Duodenal mucosa (tissue), 2 donors: ENCODE results near the gene GRID1.
A peak's percentile ranks its signal among the peaks of the same experiment; 100 is the strongest.

Experiments used
- H3K27ac ChIP-seq: one replicate; pipeline ENCODE4 v1.7.0; 2013; ENCODE audit warnings: low read depth, low read length
- H3K27me3 ChIP-seq, 2 donors: one replicate each; pipeline ENCODE4 v1.7.0; 2013; ENCODE audit warnings: low read length in 2 of 2, control low read depth in 1 of 2; ENCODE audit not compliant: insufficient read depth in 2 of 2, control insufficient read depth in 1 of 2
- H3K36me3 ChIP-seq, 2 donors: one replicate each; pipeline ENCODE4 v1.7.0; 2013; ENCODE audit warnings: low read length in 2 of 2, control low read depth in 1 of 2; ENCODE audit not compliant: insufficient read depth in 2 of 2, control insufficient read depth in 1 of 2
- H3K4me1 ChIP-seq, 2 donors: one replicate each; pipeline ENCODE4 v1.7.0; 2013; ENCODE audit warnings: low read length in 2 of 2, control low read depth in 1 of 2; ENCODE audit not compliant: insufficient read depth in 2 of 2, control insufficient read depth in 1 of 2
- H3K4me3 ChIP-seq, 2 donors: one replicate each; pipeline ENCODE4 v1.7.0; 2013; ENCODE audit warnings: low read length in 2 of 2, low read depth in 1 of 2
- H3K9ac ChIP-seq, 2 donors: one replicate each; pipeline ENCODE4 v1.7.0; 2013; ENCODE audit warnings: low read length in 2 of 2, low read depth in 1 of 2
- H3K9me3 ChIP-seq, 2 donors: one replicate each; pipeline ENCODE4 v1.7.0; 2013; ENCODE audit warnings: low read length in 2 of 2, control low read depth in 1 of 2; ENCODE audit not compliant: control insufficient read depth in 1 of 2

Gene GRID1

DNA sequence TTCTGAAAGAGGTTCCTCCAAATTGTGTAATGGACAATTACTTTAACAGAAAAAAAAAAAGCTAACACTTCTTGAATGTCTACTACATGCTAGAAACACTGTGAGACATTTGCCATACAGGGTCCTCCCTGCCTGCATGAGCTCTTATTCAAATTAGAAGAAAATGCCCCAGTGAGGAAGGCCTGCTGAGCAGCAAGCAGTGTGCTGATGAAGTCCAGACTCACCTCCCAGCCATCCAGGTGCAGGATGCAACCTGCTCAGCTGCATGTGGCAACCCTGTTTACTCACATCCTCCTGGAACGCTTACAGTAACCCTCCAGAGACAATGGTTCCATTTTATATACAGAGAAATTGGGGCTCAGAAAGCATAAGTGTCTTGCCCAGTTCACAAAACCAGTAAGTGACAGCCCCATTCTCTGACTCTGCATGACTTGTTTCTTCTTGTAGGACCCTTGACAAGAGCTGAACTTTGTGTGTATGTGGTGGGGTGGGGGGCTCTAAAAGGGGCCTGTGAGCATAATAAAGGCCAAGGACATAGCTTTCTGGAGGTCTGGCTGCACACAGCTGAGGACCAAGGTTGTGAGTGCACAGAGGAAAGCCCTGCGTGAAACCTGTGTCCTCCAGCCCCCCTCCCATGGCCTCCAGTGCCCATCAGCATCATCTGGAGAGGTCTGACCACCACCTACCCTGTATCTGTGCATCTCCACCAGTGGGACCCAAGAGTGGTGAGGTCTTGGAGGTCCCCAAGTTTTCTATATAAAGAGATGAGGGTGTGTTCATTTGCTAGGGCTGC, 387.8 kb downstream of the GRID1 start:
- H3K4me3 ChIP-seq, result no peak overlapping the region
- H3K27ac ChIP-seq, result no peak overlapping the region
- no peaks in the 10 kb centered on the region for H3K36me3 ChIP-seq
- H3K9ac ChIP-seq, result no peak overlapping the region
- H3K27me3 ChIP-seq, result no peaks in the 10 kb centered on the region
- H3K4me1 ChIP-seq, result no peaks in the 10 kb centered on the region
- H3K9me3 ChIP-seq, result no peaks in the 10 kb centered on the region

DNA sequence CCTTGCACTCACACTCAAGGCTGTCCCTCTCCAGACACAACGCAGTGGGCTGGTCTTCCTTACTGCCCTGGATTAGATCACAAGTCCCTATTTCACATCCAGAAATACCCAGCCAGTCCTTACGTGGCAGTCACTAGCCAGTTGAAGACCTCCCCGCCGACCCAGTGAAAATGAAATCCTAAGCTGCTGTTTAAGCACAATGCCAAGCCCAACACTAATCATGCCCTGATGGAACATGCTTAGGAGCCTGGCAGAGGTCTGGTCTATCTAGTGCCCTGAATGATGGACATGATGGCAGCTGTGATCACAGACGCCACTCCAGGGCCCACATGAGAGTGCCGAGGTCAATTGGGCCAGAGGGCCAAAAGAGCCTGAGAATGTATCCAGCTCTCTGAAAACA, 389.0 kb downstream of the GRID1 start:
- Histone ChIP-seq H3K36me3 (no peaks in the 10 kb centered on the region), H3K27ac (no peak overlapping the region), H3K9ac (no peak overlapping the region), H3K4me1 (no peaks in the 10 kb centered on the region), H3K9me3 (no peaks in the 10 kb centered on the region), H3K4me3 (no peak overlapping the region), H3K27me3 (no peaks in the 10 kb centered on the region)

DNA sequence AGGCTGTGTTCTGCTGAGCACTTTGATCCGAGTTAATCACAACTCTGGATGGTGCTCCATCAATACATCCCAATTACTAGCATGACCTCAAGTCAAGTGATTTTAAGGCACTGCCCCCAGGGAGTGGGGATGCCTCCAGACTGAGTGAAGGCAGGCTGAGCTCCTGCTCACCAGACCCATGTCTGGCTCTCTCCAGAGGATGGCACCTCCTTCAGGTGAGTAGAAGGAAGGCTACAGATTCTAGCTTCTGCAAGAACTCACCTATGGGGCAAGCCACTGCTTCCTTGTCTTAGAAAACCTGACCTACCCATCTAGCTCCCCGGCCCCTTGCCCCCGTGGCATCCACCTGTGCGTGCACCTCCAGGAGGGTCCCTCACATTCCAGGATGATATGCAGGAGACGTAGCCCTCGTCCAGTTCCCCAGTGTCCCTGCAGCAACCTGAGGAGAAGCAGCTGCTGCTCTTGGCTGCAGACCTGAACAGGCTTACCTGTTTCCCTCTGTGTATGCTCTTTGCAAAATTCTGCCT, 390.3 kb downstream of the GRID1 start:
- H3K36me3 ChIP-seq, result no peaks in the 10 kb centered on the region
- no peaks in the 10 kb centered on the region for H3K27me3 ChIP-seq
- no peaks in the 10 kb centered on the region for H3K4me1 ChIP-seq
- H3K9me3 ChIP-seq, result peaks cover 3% of the 10 kb centered on the region in 2 donors
- no peak overlapping the region for H3K27ac ChIP-seq
- no peak overlapping the region for H3K9ac ChIP-seq
- no peak overlapping the region for H3K4me3 ChIP-seq

DNA sequence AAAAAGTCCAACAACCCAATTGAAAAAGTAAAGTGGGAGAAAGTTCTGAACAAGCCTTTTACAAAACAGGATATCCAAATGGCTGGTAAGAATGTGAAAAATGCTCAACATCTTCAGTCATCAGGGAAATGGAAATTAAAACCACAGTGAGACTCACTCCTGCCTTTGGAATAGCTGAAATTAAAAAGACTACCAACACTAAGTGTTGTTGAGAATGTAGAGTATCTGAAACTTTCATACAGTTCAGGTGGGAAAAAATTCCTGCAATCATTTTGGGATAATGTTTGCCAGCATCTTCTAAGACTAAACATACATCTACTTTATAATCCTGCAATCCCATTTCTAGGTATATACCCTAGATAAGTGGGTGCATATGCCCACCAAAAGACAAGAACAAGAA, 395.1 kb downstream of the GRID1 start:
- no peak overlapping the region for H3K27ac ChIP-seq
- H3K27me3 ChIP-seq, result no peaks in the 10 kb centered on the region
- peaks cover 3% of the 10 kb centered on the region in 2 donors for H3K9me3 ChIP-seq
- no peaks in the 10 kb centered on the region for H3K36me3 ChIP-seq
- no peak overlapping the region for H3K4me3 ChIP-seq
- H3K9ac ChIP-seq, result no peak overlapping the region
- H3K4me1 ChIP-seq, result no peaks in the 10 kb centered on the region

DNA sequence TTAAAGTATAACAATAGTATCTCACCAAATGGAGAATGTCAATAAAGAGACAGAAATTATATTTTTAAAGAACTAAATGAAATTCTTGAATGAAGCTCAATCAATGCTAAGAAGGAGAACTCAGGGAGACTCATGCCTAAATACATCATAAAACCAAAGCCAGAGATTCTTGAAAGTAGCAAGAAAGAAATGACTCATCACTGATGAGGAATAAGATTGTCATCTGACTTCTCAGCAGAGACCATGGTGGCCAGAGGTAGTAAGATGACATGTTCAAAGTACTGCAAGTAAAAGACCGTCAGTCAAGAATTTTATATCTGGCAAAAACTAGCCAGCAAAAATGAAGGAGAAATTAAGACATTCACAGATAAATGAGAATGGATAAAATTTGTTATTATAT, 399.0 kb downstream of the GRID1 start:
- Histone ChIP-seq H3K4me3 (no peak overlapping the region), H3K27ac (no peak overlapping the region), H3K9ac (no peak overlapping the region), H3K27me3 (no peaks in the 10 kb centered on the region), H3K4me1 (no peaks in the 10 kb centered on the region), H3K36me3 (no peaks in the 10 kb centered on the region), H3K9me3 (peaks cover 3 to 4% of the 10 kb centered on the region in 2 donors)

DNA sequence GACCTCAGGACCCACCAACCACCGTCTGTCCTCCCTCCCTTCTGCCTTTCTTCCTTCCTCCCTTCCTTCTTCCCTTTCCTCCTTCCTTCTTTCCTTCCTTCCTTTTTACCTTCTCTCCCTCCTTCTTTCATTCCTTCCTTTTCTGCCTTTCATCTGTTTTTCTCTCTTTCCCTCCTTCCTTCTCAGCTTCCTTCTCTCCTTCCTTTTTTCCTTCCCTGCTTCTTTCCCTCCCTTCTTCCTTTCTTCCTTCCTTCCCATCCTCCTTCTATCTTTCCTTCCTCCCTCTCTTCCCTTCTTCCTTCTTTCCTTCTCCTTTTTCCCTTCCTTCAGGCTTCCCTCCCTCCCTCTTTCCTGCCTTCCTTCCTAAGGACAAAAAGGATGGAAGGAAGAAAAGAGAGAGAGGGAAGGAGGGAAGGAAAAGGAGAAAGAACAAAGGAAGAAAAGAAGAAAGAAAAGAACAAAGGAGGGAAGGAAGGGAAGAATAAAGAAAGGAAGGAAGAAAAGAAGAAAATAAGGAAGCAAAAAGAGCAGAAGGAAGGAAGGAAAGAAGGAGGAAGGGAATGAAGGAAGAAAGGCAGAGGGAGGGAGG, 405.0 kb downstream of the GRID1 start:
- H3K27ac ChIP-seq, result no peak overlapping the region
- no peaks in the 10 kb centered on the region for H3K27me3 ChIP-seq
- H3K4me1 ChIP-seq, result no peaks in the 10 kb centered on the region
- H3K4me3 ChIP-seq, result no peak overlapping the region
- H3K9ac ChIP-seq, result no peak overlapping the region
- H3K9me3 ChIP-seq, result peaks cover 0 to 1% of the 10 kb centered on the region in 2 donors
- no peaks in the 10 kb centered on the region for H3K36me3 ChIP-seq

DNA sequence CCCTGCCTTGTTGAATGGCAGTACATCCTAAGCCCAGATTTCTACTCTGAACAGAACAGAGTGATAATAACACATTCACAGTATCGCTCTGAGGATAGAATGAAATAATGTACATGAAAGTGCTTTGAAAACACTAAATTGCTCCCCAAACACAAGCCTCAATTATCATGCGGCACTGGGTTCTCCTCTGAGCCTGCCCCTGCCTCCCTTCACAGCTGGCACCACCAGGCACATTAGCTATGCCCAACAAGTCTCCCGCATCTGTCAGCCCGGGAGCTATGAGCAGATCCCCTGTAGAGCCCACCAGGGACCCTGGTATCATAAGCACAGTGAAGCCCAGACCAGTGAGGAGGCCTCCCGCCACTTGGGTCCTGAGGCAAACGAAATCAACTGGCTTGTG, 405.5 kb downstream of the GRID1 start:
- Histone ChIP-seq H3K27me3 (no peaks in the 10 kb centered on the region), H3K27ac (no peak overlapping the region), H3K9me3 (peaks cover 0 to 1% of the 10 kb centered on the region in 2 donors), H3K36me3 (no peaks in the 10 kb centered on the region), H3K9ac (no peak overlapping the region), H3K4me3 (no peak overlapping the region), H3K4me1 (no peaks in the 10 kb centered on the region)

DNA sequence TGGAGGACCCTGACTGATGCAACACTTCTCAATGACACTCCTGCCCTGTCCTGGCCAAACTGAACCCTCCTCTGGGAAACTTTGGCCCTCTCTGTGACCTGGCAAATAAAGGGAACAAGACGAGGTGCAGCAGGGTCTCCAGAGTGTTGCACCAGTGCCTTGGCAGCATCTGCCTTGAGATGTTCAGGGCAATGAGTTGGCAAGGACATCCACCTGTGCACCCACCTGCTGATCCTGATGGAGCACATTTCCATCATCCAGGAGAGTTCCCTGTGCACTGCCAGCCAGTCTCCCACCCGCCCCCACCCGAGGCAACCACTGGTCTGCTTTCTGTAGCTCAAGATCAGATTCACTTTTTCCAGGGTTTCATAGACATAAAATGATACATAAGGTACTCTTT, 407.4 kb downstream of the GRID1 start:
- Histone ChIP-seq H3K9me3 (no peaks in the 10 kb centered on the region), H3K4me1 (no peaks in the 10 kb centered on the region), H3K27me3 (no peaks in the 10 kb centered on the region), H3K27ac (no peak overlapping the region), H3K9ac (no peak overlapping the region), H3K4me3 (no peak overlapping the region), H3K36me3 (no peaks in the 10 kb centered on the region)

DNA sequence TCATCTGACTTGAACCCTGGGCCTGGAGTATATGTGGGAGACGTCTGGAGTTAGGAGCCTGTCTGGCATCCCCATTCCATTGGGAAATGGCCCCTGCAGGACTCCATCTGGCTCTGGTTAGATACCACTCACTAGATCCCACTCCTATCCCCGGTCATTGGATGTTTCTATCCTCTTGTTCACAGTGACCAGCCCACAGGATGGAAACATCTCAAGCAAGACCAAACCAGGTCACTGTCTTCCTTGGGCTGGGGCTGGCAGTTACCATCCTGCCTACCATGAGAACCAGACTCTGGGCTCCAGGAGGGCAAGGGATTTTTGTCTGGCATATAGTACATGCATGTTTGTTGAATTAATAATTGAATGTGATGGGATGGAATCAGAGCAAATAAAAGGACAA, 415.7 kb downstream of the GRID1 start:
- H3K9ac ChIP-seq, result no peak overlapping the region
- H3K36me3 ChIP-seq, result no peaks in the 10 kb centered on the region
- H3K4me3 ChIP-seq, result no peak overlapping the region
- H3K4me1 ChIP-seq, result no peaks in the 10 kb centered on the region
- H3K27me3 ChIP-seq, result no peaks in the 10 kb centered on the region
- H3K9me3 ChIP-seq, result no peaks in the 10 kb centered on the region
- H3K27ac ChIP-seq, result no peak overlapping the region

DNA sequence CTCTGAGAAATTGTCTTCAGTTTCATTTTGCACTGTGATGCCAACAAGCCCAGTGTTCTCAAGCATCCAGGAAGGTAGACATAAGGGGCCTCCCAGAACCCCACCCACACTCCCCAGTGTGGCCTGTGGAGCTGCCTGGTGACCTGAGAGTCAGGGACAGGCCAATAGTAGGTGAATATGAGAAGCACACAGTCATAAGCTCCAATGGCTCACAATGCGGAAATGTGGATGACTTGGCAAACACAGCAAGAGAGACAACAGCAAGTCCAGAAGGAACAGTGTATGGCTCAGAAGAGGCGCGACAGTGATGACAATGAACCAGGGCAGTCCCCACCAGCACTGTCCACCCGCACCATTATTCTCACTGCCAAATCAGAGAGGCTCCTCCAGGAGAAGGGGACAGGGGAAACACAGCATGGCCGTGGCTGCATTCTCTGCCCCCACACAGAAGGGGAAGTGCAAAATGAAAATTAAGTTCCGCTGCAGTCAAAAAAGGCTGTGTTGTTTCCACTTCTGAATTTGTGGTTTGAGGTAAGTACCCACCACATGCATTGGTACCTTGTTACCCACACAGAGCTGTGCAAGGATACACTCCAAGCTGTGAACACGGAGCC, 419.8 kb downstream of the GRID1 start:
- H3K27me3 ChIP-seq, result no peaks in the 10 kb centered on the region
- H3K27ac ChIP-seq, result no peak overlapping the region
- H3K36me3 ChIP-seq, result no peaks in the 10 kb centered on the region
- no peaks in the 10 kb centered on the region for H3K4me1 ChIP-seq
- peak overlapping the region in 1 of 2 donors; percentile 29 for H3K4me3 ChIP-seq
- no peak overlapping the region for H3K9ac ChIP-seq
- H3K9me3 ChIP-seq, result no peaks in the 10 kb centered on the region
